Cardiac muscle cell (in vitro differentiated cells and primary cell): Measurements from ENCODE around the gene CHST13. TPM values are rescaled to one million over a fixed set of nuclear protein-coding genes. Genes with fewer than 3 reads are reported as not detected.

Experiments used
- DNase-seq, 2 donors: peaks; one replicate each; pipeline versions ENCODE4 v3.0.0 to v3.0.0-alpha.2; 2010 to 2017; ENCODE audit warnings: low read depth in 1 of 2, low spot score in 1 of 2
- H3K27ac ChIP-seq: fragments of 200-600 bp; sonication (generic); 2 replicates; pipeline ENCODE4 v1.5.1; 2016
- H3K27me3 ChIP-seq: fragments of 200-600 bp; sonication (generic); 2 replicates; pipeline ENCODE4 v1.6.0; 2016; ENCODE audit warnings: control low read depth
- H3K36me3 ChIP-seq: fragments of 200-600 bp; sonication (generic); 2 replicates; pipeline ENCODE4 v1.5.1; 2016; ENCODE audit warnings: control low read depth
- H3K4me1 ChIP-seq: fragments of 200-600 bp; sonication (generic); 2 replicates; pipeline ENCODE4 v1.8.1; 2017; ENCODE audit warnings: low read depth, mild to moderate bottlenecking, mixed run types
- H3K4me3 ChIP-seq: fragments of 200-600 bp; sonication (generic); 2 replicates; pipeline ENCODE4 v1.5.1; 2016; ENCODE audit warnings: mild to moderate bottlenecking
- H3K9me3 ChIP-seq: fragments of 200-600 bp; sonication (generic); 2 replicates; pipeline ENCODE4 v1.5.1; 2017; ENCODE audit warnings: low read depth, mild to moderate bottlenecking, control low read depth
- CTCF ChIP-seq: IDR thresholded peaks from 2 replicates; pipeline ENCODE4 v1.5.1; 2012; ENCODE audit warnings: low read depth, mild to moderate bottlenecking, low read length
- polyA plus RNA-seq: library from polyadenylated mRNA; unstranded; fragments of >200 nt; fragmentation: Nextera tagmentation; extraction: Ambion mirVana; gene quantifications from 2 replicates; pipeline ENCODE4 v1.2.1, GENCODE V29; 2016
- total RNA-seq: library from RNA; depleted of rRNA; stranded (reverse); fragments of >200 nt; gene quantifications from 2 replicates; pipeline ENCODE4 v1.2.3, GENCODE V29; 2016

The CHST13 gene
- total and polyA plus RNA-seq, 2 experiments from 2014 or later = 0.89 to 1.8 TPM

GRCh38 chr3:126488886-126489569 is 34.9 kb upstream of the CHST13 start:
- no peaks in the 10 kb centered on the region for H3K36me3 ChIP-seq
- DNase-seq = no peak
- no peaks in the 10 kb centered on the region for H3K27me3 ChIP-seq
- H3K27ac ChIP-seq = no peak overlapping the region
- no peaks in the 10 kb centered on the region for H3K9me3 ChIP-seq
- no peak overlapping the region for H3K4me3 ChIP-seq
- H3K4me1 ChIP-seq = no peaks in the 10 kb centered on the region
- no peak for TF ChIP-seq CTCF

- DNase-seq = no peak
- TF ChIP-seq CTCF = no peak
- Histone ChIP-seq H3K4me1 (no peaks in the 10 kb centered on the region), H3K4me3 (no peak overlapping the region), H3K9me3 (no peaks in the 10 kb centered on the region), H3K27ac (no peak overlapping the region), H3K36me3 (no peaks in the 10 kb centered on the region), H3K27me3 (no peaks in the 10 kb centered on the region)
Measured at GRCh38 chr3:126490619-126491018, 33.3 kb upstream of the CHST13 start.

GRCh38 chr3:126491221-126492013 is 32.5 kb upstream of the CHST13 start:
- Histone ChIP-seq H3K4me1 (no peaks in the 10 kb centered on the region), H3K27ac (no peak overlapping the region), H3K27me3 (no peaks in the 10 kb centered on the region), H3K36me3 (no peaks in the 10 kb centered on the region), H3K9me3 (no peaks in the 10 kb centered on the region), H3K4me3 (no peak overlapping the region)
- TF ChIP-seq CTCF = no peak
- DNase-seq = no peak

DNA sequence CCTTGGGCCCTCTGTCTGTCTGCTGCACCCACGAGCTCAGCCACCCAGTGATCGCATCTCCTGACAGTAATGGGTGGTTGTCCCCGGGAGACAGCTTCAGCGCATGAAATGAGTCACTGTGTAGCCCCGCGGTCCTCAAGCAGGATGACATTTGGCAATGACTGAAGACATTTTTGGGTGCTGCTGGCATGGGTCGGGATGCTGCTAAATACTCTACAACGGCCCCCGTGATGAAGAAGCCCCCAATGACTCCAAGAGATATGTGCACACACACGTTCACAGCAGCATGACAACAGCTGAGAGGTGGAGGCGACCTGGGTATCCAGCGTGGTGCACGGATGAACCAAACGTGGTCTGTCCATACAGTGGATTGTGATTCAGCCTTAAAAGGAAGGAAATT is 30.9 kb upstream of the CHST13 start:
- H3K9me3 ChIP-seq = no peaks in the 10 kb centered on the region
- H3K36me3 ChIP-seq = no peaks in the 10 kb centered on the region
- H3K4me3 ChIP-seq = no peak overlapping the region
- no peak for DNase-seq
- H3K4me1 ChIP-seq = no peaks in the 10 kb centered on the region
- no peak for TF ChIP-seq CTCF
- no peak overlapping the region for H3K27ac ChIP-seq
- no peaks in the 10 kb centered on the region for H3K27me3 ChIP-seq

DNA sequence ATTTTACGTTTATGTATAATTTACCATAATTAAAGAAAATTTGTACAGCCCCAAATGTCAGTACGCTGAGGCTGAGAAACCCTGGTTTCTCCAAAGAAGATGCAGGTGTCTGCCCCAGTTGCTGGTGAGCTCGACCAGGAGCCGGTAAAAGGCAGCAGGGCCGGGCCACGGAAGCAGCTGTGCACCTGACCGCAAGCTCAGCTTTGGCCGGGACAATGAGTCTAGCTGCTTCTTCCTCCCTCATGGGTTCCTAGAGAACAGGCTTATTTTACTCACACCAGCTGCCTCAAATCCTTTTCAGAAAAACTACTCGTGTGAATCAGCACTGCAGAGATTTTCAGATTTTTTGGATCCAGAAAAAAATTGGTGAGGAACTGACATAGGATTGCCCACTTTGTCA is 30.2 kb upstream of the CHST13 start:
- DNase-seq = no peak
- Histone ChIP-seq H3K4me3 (no peak overlapping the region), H3K4me1 (no peaks in the 10 kb centered on the region), H3K9me3 (no peaks in the 10 kb centered on the region), H3K36me3 (no peaks in the 10 kb centered on the region), H3K27me3 (no peaks in the 10 kb centered on the region), H3K27ac (no peak overlapping the region)
- TF ChIP-seq CTCF = no peak
